ENCODE data around the gene LRSAM1. TPM values are rescaled to one million over a fixed set of nuclear protein-coding genes. Genes with fewer than 3 reads are reported as not detected.

The LRSAM1 gene
- 14.1 TPM for polyA plus RNA-seq (2013)

DNA sequence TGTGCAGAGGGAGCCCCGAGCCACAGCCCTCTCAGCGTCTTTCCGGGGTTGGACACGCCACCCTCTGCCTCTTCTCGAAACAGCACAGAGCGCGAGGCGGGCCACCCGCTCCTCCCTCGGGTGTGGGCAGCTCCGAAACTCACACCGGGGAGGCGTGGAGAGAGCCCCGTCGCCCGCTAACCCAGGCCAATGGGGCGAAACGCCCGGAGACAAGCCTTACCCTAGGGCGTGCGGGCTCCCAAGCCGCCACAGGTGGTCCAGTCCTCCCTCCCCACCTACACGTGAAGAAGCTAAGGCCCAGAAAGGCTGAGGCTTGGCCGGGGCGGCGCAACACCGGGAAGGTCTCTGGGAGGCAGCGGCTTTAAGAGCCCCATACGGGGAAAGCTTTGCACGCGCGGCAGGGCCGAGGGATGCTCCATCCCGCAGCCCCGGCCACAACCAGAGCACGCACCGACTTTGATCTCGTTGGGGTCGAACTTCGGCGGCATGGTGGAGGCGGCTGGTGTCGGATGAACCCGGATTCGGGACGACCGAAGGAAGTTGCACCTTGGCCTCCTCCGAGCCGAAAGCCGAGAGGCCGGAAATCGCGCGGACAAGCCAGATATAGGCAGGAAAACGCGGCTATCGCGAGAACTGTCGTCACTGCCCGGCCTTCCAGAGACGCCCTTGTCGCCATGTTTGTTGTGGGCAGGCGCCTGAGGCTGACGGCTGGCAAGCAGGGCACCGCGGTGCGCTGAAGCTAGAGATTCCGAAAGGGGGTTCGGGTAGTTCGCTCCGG is at the start of gene LRSAM1, which contains the start of gene RPL12:
TSS of gene LRSAM1 (plus strand) at position 681 of the 778 bp plus-strand sequence. CDS start 3,018 bp downstream, outside the sequence.
TSS of gene RPL12 (minus strand) at position 577 of the 778 bp plus-strand sequence. CDS start at position 488, 89 bp downstream.
- H3K4me3 ChIP-seq (ENCODE audit: control insufficient read depth in 1 of 7, extremely low read depth in 1 of 7, insufficient read depth in 4 of 7, low read depth in 2 of 7, low read length in 6 of 7) = peak within 1 kb of the TSS; percentile 85 to 99 (median 92)
- WGBS (ENCODE audit: insufficient coverage) = under 1% methylated on average over 60 of the region's 71 CpGs
- ChIA-PET POLR2A (interaction anchor here (0.5 to 3.0 kb wide), 10 partner anchors 11 to 293 kb away, joined by 3 to 14 read pairs (median 4); partner anchors contain the start of genes SLC2A8 and ZNF79), CTCF (interaction anchor here (1.4 kb wide), 1 partner anchor 29 kb away, joined by 3 read pairs; no protein-coding TSS in a partner anchor)
- H3K27ac ChIP-seq (ENCODE audit: insufficient read depth in 1 of 2, low read depth in 1 of 2, low read length in 2 of 2, poor library complexity in 1 of 2, severe bottlenecking in 2 of 2) = peak within 1 kb of the TSS; percentile 84 to 92
- no peaks in the 10 kb centered on the region for H3K9me3 ChIP-seq (ENCODE audit: control extremely low read depth in 1 of 5, control insufficient read depth in 4 of 5, insufficient read depth in 2 of 5, low read depth in 1 of 5, low read length in 4 of 5)
- no peaks in the 10 kb centered on the region for H3K27me3 ChIP-seq (replicated peaks in 2 of 5; ENCODE audit: control insufficient read depth in 4 of 5, insufficient read depth in 5 of 5, low read length in 4 of 5)
- H3K4me1 ChIP-seq (ENCODE audit: control extremely low read depth in 1 of 4, control insufficient read depth in 4 of 4, insufficient read depth in 4 of 4, low read length in 3 of 4) = peaks cover 13 to 57% (median 40%) of the 10 kb centered on the region in 4 experiments
- H3K36me3 ChIP-seq (ENCODE audit: control insufficient read depth in 4 of 4, insufficient read depth in 4 of 4, low read length in 3 of 4) = peaks cover 4 to 60% (median 34%) of the 10 kb centered on the region in 4 experiments
- DNase-seq = peak; percentile 95 to 98 (median 96)

DNA sequence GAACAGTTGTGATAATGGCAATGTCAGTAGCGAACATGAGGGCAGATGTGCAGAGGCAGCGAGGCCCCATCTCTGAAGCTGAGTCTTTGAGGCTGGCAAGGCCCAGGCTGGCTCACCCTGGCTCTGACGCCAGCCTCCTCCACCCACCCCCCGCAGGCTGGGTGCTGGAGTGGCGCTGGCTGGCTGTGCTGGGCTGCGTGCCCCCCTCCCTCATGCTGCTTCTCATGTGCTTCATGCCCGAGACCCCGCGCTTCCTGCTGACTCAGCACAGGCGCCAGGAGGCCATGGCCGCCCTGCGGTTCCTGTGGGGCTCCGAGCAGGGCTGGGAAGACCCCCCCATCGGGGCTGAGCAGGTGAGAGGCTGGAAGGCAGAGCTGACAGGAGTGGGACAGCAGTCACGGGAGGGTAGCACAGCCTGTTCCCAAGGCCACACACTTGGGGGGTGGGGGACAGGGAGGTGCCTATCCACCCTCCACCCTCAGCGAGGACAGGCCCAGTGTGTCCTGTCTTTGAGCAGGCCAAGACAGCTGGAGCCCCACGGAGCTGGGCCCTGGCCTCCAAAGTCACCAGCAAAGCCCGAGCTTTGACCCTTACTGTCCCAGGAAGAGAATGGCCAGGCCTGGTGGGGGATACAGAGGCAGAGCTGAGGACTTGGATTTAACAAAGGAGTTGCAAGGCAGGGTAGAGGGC is 48.8 kb upstream of the LRSAM1 start:
- Histone ChIP-seq H3K27ac (ENCODE audit: insufficient read depth in 1 of 2, low read depth in 1 of 2, low read length in 2 of 2, poor library complexity in 1 of 2, severe bottlenecking in 2 of 2) (no peak overlapping the region), H3K27me3 (replicated peaks in 2 of 5; ENCODE audit: control insufficient read depth in 4 of 5, insufficient read depth in 5 of 5, low read length in 4 of 5) (peaks cover 0 to 11% (median 7%) of the 10 kb centered on the region in 5 experiments), H3K9me3 (ENCODE audit: control extremely low read depth in 1 of 5, control insufficient read depth in 4 of 5, insufficient read depth in 2 of 5, low read depth in 1 of 5, low read length in 4 of 5) (no peaks in the 10 kb centered on the region), H3K4me3 (ENCODE audit: control insufficient read depth in 1 of 7, extremely low read depth in 1 of 7, insufficient read depth in 4 of 7, low read depth in 2 of 7, low read length in 6 of 7) (no peak overlapping the region), H3K36me3 (ENCODE audit: control insufficient read depth in 4 of 4, insufficient read depth in 4 of 4, low read length in 3 of 4) (peaks cover 0 to 12% (median 4%) of the 10 kb centered on the region in 4 experiments), H3K4me1 (ENCODE audit: control extremely low read depth in 1 of 4, control insufficient read depth in 4 of 4, insufficient read depth in 4 of 4, low read length in 3 of 4) (peaks cover 0 to 18% (median 11%) of the 10 kb centered on the region in 4 experiments)
- DNase-seq = peak in 2 of 3 donors; percentile 58 to 67
- POLR2A ChIA-PET = no interaction called here
- 74% methylated on average over 10 of the region's 18 CpGs for WGBS (ENCODE audit: insufficient coverage)
- CTCF ChIA-PET = interaction anchor here (1.3 kb wide), 1 partner anchor 15 kb away, joined by 4 read pairs; no protein-coding TSS in a partner anchor

DNA sequence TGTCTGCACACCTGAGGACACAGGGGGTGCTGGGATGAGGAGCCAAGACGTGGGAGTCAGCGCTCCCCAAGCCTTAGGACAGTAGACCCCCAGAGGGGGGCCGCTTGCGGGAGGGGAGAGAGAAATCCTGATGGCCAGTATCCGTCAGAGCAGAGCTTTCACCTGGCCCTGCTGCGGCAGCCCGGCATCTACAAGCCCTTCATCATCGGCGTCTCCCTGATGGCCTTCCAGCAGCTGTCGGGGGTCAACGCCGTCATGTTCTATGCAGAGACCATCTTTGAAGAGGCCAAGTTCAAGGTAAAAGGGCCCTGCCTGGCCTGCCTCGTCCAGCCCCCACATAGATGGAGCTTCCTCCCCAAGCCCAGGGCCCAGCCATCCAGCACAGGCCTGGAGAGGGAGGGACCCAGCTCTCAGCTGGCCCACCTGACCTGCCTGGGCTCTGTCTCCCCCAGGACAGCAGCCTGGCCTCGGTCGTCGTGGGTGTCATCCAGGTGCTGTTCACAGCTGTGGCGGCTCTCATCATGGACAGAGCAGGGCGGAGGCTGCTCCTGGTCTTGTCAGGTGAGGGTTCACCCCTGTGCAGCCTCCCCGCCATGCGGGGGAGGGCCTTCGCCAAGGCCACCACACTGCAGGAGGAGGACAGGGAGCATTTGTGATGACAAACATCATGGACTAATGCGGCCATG is 47.7 kb upstream of the LRSAM1 start:
- Histone ChIP-seq H3K4me3 (ENCODE audit: control insufficient read depth in 1 of 7, extremely low read depth in 1 of 7, insufficient read depth in 4 of 7, low read depth in 2 of 7, low read length in 6 of 7) (no peak overlapping the region), H3K9me3 (ENCODE audit: control extremely low read depth in 1 of 5, control insufficient read depth in 4 of 5, insufficient read depth in 2 of 5, low read depth in 1 of 5, low read length in 4 of 5) (no peaks in the 10 kb centered on the region), H3K36me3 (ENCODE audit: control insufficient read depth in 4 of 4, insufficient read depth in 4 of 4, low read length in 3 of 4) (peaks cover 0 to 12% (median 4%) of the 10 kb centered on the region in 4 experiments), H3K4me1 (ENCODE audit: control extremely low read depth in 1 of 4, control insufficient read depth in 4 of 4, insufficient read depth in 4 of 4, low read length in 3 of 4) (peaks cover 0 to 8% (median 1%) of the 10 kb centered on the region in 4 experiments), H3K27me3 (replicated peaks in 2 of 5; ENCODE audit: control insufficient read depth in 4 of 5, insufficient read depth in 5 of 5, low read length in 4 of 5) (peaks cover 0 to 6% (median 2%) of the 10 kb centered on the region in 5 experiments), H3K27ac (ENCODE audit: insufficient read depth in 1 of 2, low read depth in 1 of 2, low read length in 2 of 2, poor library complexity in 1 of 2, severe bottlenecking in 2 of 2) (no peak overlapping the region)
- 94% methylated on average over 18 of the region's 22 CpGs for WGBS (ENCODE audit: insufficient coverage)
- no peak for DNase-seq
- POLR2A ChIA-PET = no interaction called here
- CTCF ChIA-PET = interaction anchor here (0.5 to 1.3 kb wide), 2 partner anchors 14 to 436 kb away, joined by 3 to 4 read pairs; no protein-coding TSS in a partner anchor

DNA sequence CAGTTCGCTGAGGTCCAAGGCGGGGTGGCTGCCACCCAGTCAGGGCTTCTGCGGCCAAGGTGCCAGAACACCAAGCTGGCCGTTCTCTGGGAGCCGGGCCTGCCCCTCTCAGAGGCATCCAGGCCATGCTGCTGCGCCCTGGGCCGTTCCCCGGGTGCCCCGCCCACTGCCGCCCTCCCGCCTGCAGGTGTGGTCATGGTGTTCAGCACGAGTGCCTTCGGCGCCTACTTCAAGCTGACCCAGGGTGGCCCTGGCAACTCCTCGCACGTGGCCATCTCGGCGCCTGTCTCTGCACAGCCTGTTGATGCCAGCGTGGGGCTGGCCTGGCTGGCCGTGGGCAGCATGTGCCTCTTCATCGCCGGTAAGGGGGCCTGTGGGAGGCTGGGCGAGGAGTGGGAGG is 46.7 kb upstream of the LRSAM1 start:
- peaks cover 0 to 3% (median 0%) of the 10 kb centered on the region in 5 experiments for H3K27me3 ChIP-seq (replicated peaks in 2 of 5; ENCODE audit: control insufficient read depth in 4 of 5, insufficient read depth in 5 of 5, low read length in 4 of 5)
- no peak overlapping the region for H3K4me3 ChIP-seq (ENCODE audit: control insufficient read depth in 1 of 7, extremely low read depth in 1 of 7, insufficient read depth in 4 of 7, low read depth in 2 of 7, low read length in 6 of 7)
- WGBS (ENCODE audit: insufficient coverage) = 96% methylated on average over 21 of the region's 23 CpGs
- CTCF ChIA-PET = interaction anchor here (1.0 kb wide), 1 partner anchor 17 kb away, joined by 5 read pairs; no protein-coding TSS in a partner anchor
- peaks cover 0 to 12% (median 4%) of the 10 kb centered on the region in 4 experiments for H3K36me3 ChIP-seq (ENCODE audit: control insufficient read depth in 4 of 4, insufficient read depth in 4 of 4, low read length in 3 of 4)
- no peak overlapping the region for H3K27ac ChIP-seq (ENCODE audit: insufficient read depth in 1 of 2, low read depth in 1 of 2, low read length in 2 of 2, poor library complexity in 1 of 2, severe bottlenecking in 2 of 2)
- peaks cover 0 to 8% (median under 1%) of the 10 kb centered on the region in 4 experiments for H3K4me1 ChIP-seq (ENCODE audit: control extremely low read depth in 1 of 4, control insufficient read depth in 4 of 4, insufficient read depth in 4 of 4, low read length in 3 of 4)
- H3K9me3 ChIP-seq (ENCODE audit: control extremely low read depth in 1 of 5, control insufficient read depth in 4 of 5, insufficient read depth in 2 of 5, low read depth in 1 of 5, low read length in 4 of 5) = no peaks in the 10 kb centered on the region
- DNase-seq = no peak
- POLR2A ChIA-PET = no interaction called here

DNA sequence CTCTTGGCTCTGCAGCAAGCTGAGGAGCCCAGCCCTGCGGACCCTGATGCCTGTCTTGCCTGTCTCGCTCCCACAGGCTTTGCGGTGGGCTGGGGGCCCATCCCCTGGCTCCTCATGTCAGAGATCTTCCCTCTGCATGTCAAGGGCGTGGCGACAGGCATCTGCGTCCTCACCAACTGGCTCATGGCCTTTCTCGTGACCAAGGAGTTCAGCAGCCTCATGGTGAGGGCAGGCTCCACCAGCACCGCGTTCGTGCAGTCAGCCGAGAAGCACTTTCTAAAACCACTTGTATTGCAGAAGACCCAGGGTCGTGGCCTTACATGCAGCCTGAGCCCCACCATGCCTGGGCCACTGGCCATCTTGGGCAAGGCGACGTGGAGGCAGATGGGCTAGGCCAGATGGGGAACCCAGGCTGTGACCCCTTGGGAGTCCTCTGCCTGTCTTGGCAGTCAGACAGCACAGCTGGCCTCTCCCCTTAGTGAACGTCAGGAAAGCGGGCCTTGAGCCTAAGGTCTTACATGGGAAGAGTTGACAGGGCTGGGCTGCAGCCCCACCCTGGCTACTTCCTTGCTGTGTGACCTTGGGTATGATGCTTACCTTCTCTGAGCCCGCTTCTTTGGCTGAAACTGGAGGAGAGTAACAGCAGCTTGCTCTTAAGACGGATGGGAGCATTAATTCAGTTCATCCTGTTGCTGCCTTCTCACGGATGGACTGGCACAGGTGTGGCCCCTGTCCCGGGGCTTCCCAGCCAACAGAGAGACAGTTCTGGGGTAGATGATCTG is 45.8 kb upstream of the LRSAM1 start:
- 98% methylated on average over 18 of the region's 20 CpGs for WGBS (ENCODE audit: insufficient coverage)
- Histone ChIP-seq H3K4me3 (ENCODE audit: control insufficient read depth in 1 of 7, extremely low read depth in 1 of 7, insufficient read depth in 4 of 7, low read depth in 2 of 7, low read length in 6 of 7) (no peak overlapping the region), H3K27me3 (replicated peaks in 2 of 5; ENCODE audit: control insufficient read depth in 4 of 5, insufficient read depth in 5 of 5, low read length in 4 of 5) (peaks cover 0 to 3% (median 0%) of the 10 kb centered on the region in 5 experiments), H3K36me3 (ENCODE audit: control insufficient read depth in 4 of 4, insufficient read depth in 4 of 4, low read length in 3 of 4) (peaks cover 0 to 12% (median 4%) of the 10 kb centered on the region in 4 experiments), H3K27ac (ENCODE audit: insufficient read depth in 1 of 2, low read depth in 1 of 2, low read length in 2 of 2, poor library complexity in 1 of 2, severe bottlenecking in 2 of 2) (no peak overlapping the region), H3K4me1 (ENCODE audit: control extremely low read depth in 1 of 4, control insufficient read depth in 4 of 4, insufficient read depth in 4 of 4, low read length in 3 of 4) (peaks cover 0 to 8% (median under 1%) of the 10 kb centered on the region in 4 experiments), H3K9me3 (ENCODE audit: control extremely low read depth in 1 of 5, control insufficient read depth in 4 of 5, insufficient read depth in 2 of 5, low read depth in 1 of 5, low read length in 4 of 5) (no peaks in the 10 kb centered on the region)
- ChIA-PET POLR2A (no interaction called here), CTCF (interaction anchor here (1.0 to 1.9 kb wide), 3 partner anchors 12 to 192 kb away, joined by 4 to 5 read pairs (median 5); no protein-coding TSS in a partner anchor)
- DNase-seq = no peak
